GM23338 (cell line): ENCODE data around the gene CYB561D1. TPM values are rescaled to one million over a fixed set of nuclear protein-coding genes. Genes with fewer than 3 reads are reported as not detected.

Experiments
- ATAC-seq: fragments of 200-7000 bp; cut with Tn5 transposase; 3 replicates; pipeline ENCODE4 v1.9.1; 2020
- DNase-seq: peaks from one replicate; pipeline ENCODE4 v3.0.0-alpha.2; 2015; ENCODE audit warnings: low spot score
- H2AFZ ChIP-seq: fragments of 200-600 bp; sonication (generic); 2 replicates; pipeline ENCODE4 v1.8.0; 2016; ENCODE audit warnings: antibody characterized with exemption, mild to moderate bottlenecking, moderate library complexity
- H3F3A ChIP-seq: fragments of 200-600 bp; sonication (generic); replicated peaks from 2 replicates; pipeline ENCODE4 v1.8.0; 2017; ENCODE audit warnings: antibody characterized with exemption, mixed run types, low read depth
- H3K27ac ChIP-seq: fragments of 200-600 bp; sonication (generic); 2 replicates; pipeline ENCODE4 v1.6.1; 2016; ENCODE audit warnings: low read depth
- H3K27me3 ChIP-seq: fragments of 200-600 bp; sonication (generic); 2 replicates; pipeline ENCODE4 v1.8.0; 2016; ENCODE audit warnings: mild to moderate bottlenecking, mixed run types, moderate library complexity; ENCODE audit not compliant: insufficient read depth
- H3K36me3 ChIP-seq: fragments of 200-600 bp; sonication (generic); 2 replicates; pipeline ENCODE4 v1.8.0; 2016; ENCODE audit warnings: mild to moderate bottlenecking; ENCODE audit not compliant: insufficient read depth
- H3K4me1 ChIP-seq: fragments of 200-600 bp; sonication (generic); 2 replicates; pipeline ENCODE4 v1.8.0; 2016; ENCODE audit warnings: mild to moderate bottlenecking, moderate library complexity; ENCODE audit not compliant: insufficient read depth
- H3K4me2 ChIP-seq: fragments of 200-600 bp; sonication (generic); 2 replicates; pipeline ENCODE4 v1.7.1; 2017; ENCODE audit warnings: mixed run types
- H3K4me3 ChIP-seq: fragments of 200-600 bp; sonication (generic); 2 replicates; pipeline ENCODE4 v1.6.1; 2016; ENCODE audit warnings: mixed run types
- H3K79me2 ChIP-seq: fragments of 200-600 bp; sonication (generic); replicated peaks from 2 replicates; pipeline ENCODE4 v1.8.0; 2017; ENCODE audit warnings: mild to moderate bottlenecking; ENCODE audit not compliant: insufficient read depth
- H3K9me2 ChIP-seq: fragments of 200-600 bp; sonication (generic); 2 replicates; pipeline ENCODE4 v1.8.0; 2017; ENCODE audit not compliant: insufficient read depth
- H4K20me1 ChIP-seq: fragments of 200-600 bp; sonication (generic); replicated peaks from 2 replicates; pipeline ENCODE4 v1.8.0; 2017; ENCODE audit warnings: mild to moderate bottlenecking; ENCODE audit not compliant: insufficient read depth
- H3K27ac Mint-ChIP-seq: 2 replicates; pipeline ENCODE4 v1.8.0; 2020; ENCODE audit warnings: inconsistent platforms, mild to moderate bottlenecking, moderate library complexity, mixed read lengths
- H3K27me3 Mint-ChIP-seq: 3 replicates; pipeline ENCODE4 v1.8.0; 2022; ENCODE audit warnings: low read depth, mild to moderate bottlenecking, moderate library complexity, mixed read lengths, inconsistent platforms; ENCODE audit not compliant: insufficient read depth, poor library complexity
- H3K36me3 Mint-ChIP-seq: 3 replicates; pipeline ENCODE4 v1.8.0; 2021; ENCODE audit warnings: low read depth, mild to moderate bottlenecking, inconsistent platforms, moderate library complexity, mixed read lengths
- H3K4me1 Mint-ChIP-seq: 3 replicates; pipeline ENCODE4 v1.8.0; 2020; ENCODE audit warnings: mild to moderate bottlenecking, inconsistent platforms, mixed read lengths
- H3K4me3 Mint-ChIP-seq: 3 replicates; pipeline ENCODE4 v1.8.0; 2021; ENCODE audit warnings: moderate library complexity, mild to moderate bottlenecking, inconsistent platforms, mixed read lengths
- H3K9me3 Mint-ChIP-seq: 3 replicates; pipeline ENCODE4 v1.8.0; 2020; ENCODE audit warnings: moderate library complexity, mild to moderate bottlenecking, inconsistent platforms, mixed read lengths
- ETS1 ChIP-seq: IDR thresholded peaks from 2 replicates; pipeline ENCODE4 v1.6.1; 2016; ENCODE audit warnings: antibody characterized with exemption
- EZH2 ChIP-seq: fragments of 200-600 bp; sonication (generic); IDR thresholded peaks from one replicate; pipeline ENCODE4 v1.8.0; 2017; ENCODE audit warnings: antibody characterized with exemption, mild to moderate bottlenecking, low read depth; ENCODE audit not compliant: unreplicated experiment
- REST ChIP-seq: IDR thresholded peaks from one replicate; pipeline ENCODE4 v1.6.1; 2018; ENCODE audit warnings: antibody characterized with exemption; ENCODE audit not compliant: unreplicated experiment
- STAT1 ChIP-seq: IDR thresholded peaks from one replicate; pipeline ENCODE4 v1.6.1; 2016; ENCODE audit warnings: antibody characterized with exemption; ENCODE audit not compliant: unreplicated experiment
- ZNF462 ChIP-seq: fragments of 250-450 bp; sonication (Bioruptor Pico); IDR thresholded peaks from 2 replicates; pipeline ENCODE4 v1.5.0; 2020; ENCODE audit warnings: mild to moderate bottlenecking, moderate library complexity
- polyA plus RNA-seq: library from polyadenylated mRNA; unstranded; fragments of >200 nt; fragmentation: Nextera tagmentation; extraction: Ambion mirVana; gene quantifications from 2 replicates; pipeline ENCODE4 v1.2.1, GENCODE V29; 2016
- total RNA-seq: library from RNA; depleted of rRNA; stranded (reverse); fragments of >200 nt; shearing (Covaris generic); gene quantifications from 2 replicates; pipeline ENCODE4 v1.2.3, GENCODE V29; 2014

Gene CYB561D1
- total and polyA plus RNA-seq, 2 experiments from 2014 or later, result 0.95 to 2.7 TPM

GRCh38 chr1:109535481-109535880 is 41.6 kb downstream of the CYB561D1 start:
- Histone ChIP-seq H3K9me2 (no peaks in the 10 kb centered on the region), H3K79me2 (no peaks in the 10 kb centered on the region), H3K27ac (no peak overlapping the region), H3K36me3 (no peaks in the 10 kb centered on the region), H3F3A (no peaks in the 10 kb centered on the region), H3K27me3 (no peaks in the 10 kb centered on the region), H4K20me1 (no peaks in the 10 kb centered on the region), H3K4me2 (no peak overlapping the region), H3K4me3 (no peak overlapping the region), H2AFZ (no peak overlapping the region), H3K4me1 (peaks cover 4% of the 10 kb centered on the region; the same call in 1 of the 2 replicates)
- no peak overlapping the region; the same call in 2 of the 3 replicates for H3K4me3 Mint-ChIP-seq
- H3K27ac Mint-ChIP-seq, result no peak overlapping the region
- H3K4me1 Mint-ChIP-seq, result peaks cover 7% of the 10 kb centered on the region
- ATAC-seq, result no peak
- no peak for DNase-seq
- H3K36me3 Mint-ChIP-seq, result no peaks in the 10 kb centered on the region
- TF ChIP-seq ZNF462 (CRISPR knock-in tag) (no peak), ETS1 (no peak), STAT1 (no peak), REST (no peak), EZH2 (no peak)
- peaks cover 11% of the 10 kb centered on the region for H3K27me3 Mint-ChIP-seq
- H3K9me3 Mint-ChIP-seq, result no peaks in the 10 kb centered on the region
